Stimulated activated CD8-positive, alpha-beta memory T cell treated with anti-CD3 and anti-CD28 coated beads, Interleukin-4, amount 100 ng/mL, for 48 hours (primary cell): Measurements from ENCODE around the gene DUS1L.
A peak's percentile ranks its signal among the peaks of the same experiment; 100 is the strongest.

Source experiments
- DNase-seq: peaks from one replicate; pipeline ENCODE4 v3.0.0-alpha.2; 2020

The DUS1L gene

GRCh38 chr17:82100502-82101298, 35.1 kb upstream of the DUS1L start:
- no peak for DNase-seq

GRCh38 chr17:82098939-82099763, 33.5 kb upstream of the DUS1L start:
- no peak for DNase-seq

GRCh38 chr17:82098169-82098938, 32.8 kb upstream of the DUS1L start, which contains the start of gene FASN:
FASN (minus strand) TSS chr17:82098236; CDS start chr17:82096445, 1,791 bp downstream.
- peak; percentile 95 for DNase-seq

GRCh38 chr17:82097919-82098168, 32.2 kb upstream of the DUS1L start:
- no peak for DNase-seq

GRCh38 chr17:82097184-82097918, 31.7 kb upstream of the DUS1L start:
- DNase-seq = no peak

- DNase-seq = no peak
These were observed 31.1 kb upstream of the DUS1L start for GRCh38 chr17:82096709-82097183.

- DNase-seq = no peak
These were observed 30.4 kb upstream of the DUS1L start for GRCh38 chr17:82095777-82096708.

GRCh38 chr17:82094931-82095776, 29.6 kb upstream of the DUS1L start:
- DNase-seq = no peak

- DNase-seq = no peak
These were observed 27.6 kb upstream of the DUS1L start for GRCh38 chr17:82092995-82093751.

- no peak for DNase-seq
These were observed 27.0 kb upstream of the DUS1L start for GRCh38 chr17:82092628-82092994.

- DNase-seq = no peak
These were observed 26.5 kb upstream of the DUS1L start for GRCh38 chr17:82092094-82092586.

- no peak for DNase-seq
These were observed 25.9 kb upstream of the DUS1L start for GRCh38 chr17:82091264-82092066.

GRCh38 chr17:82090549-82091263, 25.1 kb upstream of the DUS1L start:
- no peak for DNase-seq

GRCh38 chr17:82089723-82090548, 24.3 kb upstream of the DUS1L start:
- no peak for DNase-seq

GRCh38 chr17:82088838-82089722, 23.5 kb upstream of the DUS1L start:
- no peak for DNase-seq
